Panc1 (cell line): ENCODE data around the gene SOWAHD. TPM values are rescaled to one million over a fixed set of nuclear protein-coding genes. Genes with fewer than 3 reads are reported as not detected.

ENCODE experiments used
- ATAC-seq: fragments of 200-7000 bp; cut with Tn5 transposase; 2 replicates; pipeline ENCODE4 v1.9.1; 2020; ENCODE audit warnings: mild to moderate bottlenecking, moderate library complexity
- BruUV-seq: library from RNA; stranded (reverse); fragments of 400-500 nt; replicated peaks from 2 replicates; lab custom pipeline; 2021; lab: Mats Ljungman, UMichigan
- CTCF ChIA-PET: fragments of 300-600 bp; sonication (Branson Sonifier 250); formaldehyde crosslinking; loops from one replicate; lab custom pipeline; 2022; ENCODE audit warnings: antibody characterized with exemption; lab: Charles Lee
- POLR2A ChIA-PET: fragments of 300-600 bp; sonication (Branson Sonifier 250); formaldehyde crosslinking; loops from one replicate; lab custom pipeline; 2022; ENCODE audit warnings: antibody characterized with exemption; lab: Charles Lee
- DNase-seq: peaks from one replicate; pipeline ENCODE4 v3.0.0-alpha.2; 2010; ENCODE audit warnings: low read depth, low spot score
- H3K27ac ChIP-seq: 2 replicates; pipeline ENCODE4 v1.5.1; 2011; ENCODE audit warnings: mild to moderate bottlenecking, low read length, inconsistent platforms
- H3K27me3 ChIP-seq: fragments of 200-500 bp; sonication (Bioruptor generic); 2 replicates; pipeline ENCODE4 v1.6.0; 2014; ENCODE audit warnings: low read length, inconsistent platforms; ENCODE audit not compliant: control insufficient read depth, insufficient read depth
- H3K36me3 ChIP-seq: fragments of 200-500 bp; sonication (Bioruptor generic); 2 replicates; pipeline ENCODE4 v1.5.1; 2014; ENCODE audit warnings: inconsistent platforms, mild to moderate bottlenecking, low read length, moderate library complexity; ENCODE audit not compliant: control insufficient read depth, insufficient read depth
- H3K4me1 ChIP-seq: 2 replicates; pipeline ENCODE4 v1.5.1; 2011; ENCODE audit warnings: inconsistent platforms, mild to moderate bottlenecking, low read length, moderate library complexity; ENCODE audit not compliant: control insufficient read depth, insufficient read depth
- H3K4me3 ChIP-seq, 2 experiments: 2 replicates each; pipeline ENCODE4 v1.5.1; 2011 to 2012; ENCODE audit warnings: low read depth in 2 of 2, low read length in 2 of 2, mild to moderate bottlenecking in 2 of 2, inconsistent platforms in 1 of 2, moderate library complexity in 1 of 2
- H3K9me3 ChIP-seq: fragments of 200-500 bp; sonication (Bioruptor generic); 2 replicates; pipeline ENCODE4 v1.5.1; 2014; ENCODE audit warnings: low read depth, mild to moderate bottlenecking, inconsistent platforms, low read length, moderate library complexity; ENCODE audit not compliant: control insufficient read depth, insufficient read depth
- POLR2AphosphoS5 ChIP-seq: IDR thresholded peaks from 2 replicates; pipeline ENCODE4 v1.6.1; 2012; ENCODE audit warnings: mild to moderate bottlenecking, low read depth, low read length, moderate library complexity
- REST ChIP-seq, 2 experiments: IDR thresholded peaks; 2 replicates each; pipeline ENCODE4 v1.6.1; 2011 to 2012; ENCODE audit warnings: low read depth in 2 of 2, control low read depth in 1 of 2, low read length in 1 of 2, mild to moderate bottlenecking in 1 of 2, moderate library complexity in 1 of 2; ENCODE audit not compliant: insufficient read depth in 1 of 2
- SIN3A ChIP-seq: IDR thresholded peaks from 2 replicates; pipeline ENCODE4 v1.6.1; 2012; ENCODE audit warnings: low read depth, mild to moderate bottlenecking, low read length, moderate library complexity, borderline replicate concordance; ENCODE audit not compliant: insufficient read depth
- TCF7L2 ChIP-seq: IDR thresholded peaks from 2 replicates; pipeline ENCODE4 v1.6.1; 2011; ENCODE audit warnings: mild to moderate bottlenecking, low read depth, low read length, inconsistent platforms
- in situ Hi-C: cut with HindIII; loops from 2 replicates; pipeline ENCODE4 v1.10.0; 2016; ENCODE audit warnings: low sequenced_read_pairs, low pct_unique_long_range_greater_than_20kb
- intact Hi-C: fragments of 100-400 bp; cut with micrococcal nuclease; formaldehyde crosslinking; loops from one replicate; pipeline ENCODE4 v1.10.0; 2022; ENCODE audit not compliant: unreplicated experiment
- total RNA-seq: library from RNA; stranded (reverse); gene quantifications from one replicate; pipeline ENCODE4 v1.2.1, GENCODE V29; 2021; ENCODE audit not compliant: unreplicated experiment
- TF ChIP-seq, protein P1 (sequence below): fragments of 450-650 bp; IDR thresholded peaks from 2 replicates; pipeline ENCODE4 v1.5.1; 2017; ENCODE audit warnings: mild to moderate bottlenecking

The SOWAHD gene
- total RNA-seq, 1 experiment from 2014 or later, result 1.1 TPM

DNA sequence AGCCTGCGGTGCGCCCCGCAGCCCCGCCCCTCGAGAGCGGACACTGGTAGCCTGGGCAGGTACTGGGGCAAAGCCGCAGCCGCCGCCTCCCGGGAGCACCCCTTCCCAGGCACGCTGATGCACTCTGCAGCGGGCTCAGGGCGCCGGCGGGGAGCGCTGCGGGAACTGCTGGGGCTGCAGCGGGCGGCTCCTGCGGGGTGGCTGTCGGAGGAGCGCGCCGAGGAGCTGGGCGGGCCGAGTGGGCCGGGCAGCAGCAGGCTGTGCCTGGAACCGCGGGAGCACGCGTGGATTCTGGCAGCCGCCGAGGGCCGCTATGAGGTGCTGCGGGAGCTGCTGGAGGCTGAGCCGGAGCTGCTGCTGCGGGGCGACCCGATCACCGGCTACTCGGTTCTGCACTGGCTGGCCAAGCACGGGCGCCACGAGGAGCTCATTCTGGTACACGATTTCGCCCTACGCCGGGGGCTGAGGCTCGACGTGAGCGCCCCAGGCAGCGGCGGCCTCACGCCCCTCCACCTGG is 401 bp downstream of the SOWAHD start:
- H3K9me3 ChIP-seq, result no peaks in the 10 kb centered on the region
- peak overlapping the region; percentile 54 to 58 for H3K4me3 ChIP-seq
- ATAC-seq (peak; percentile 68), DNase-seq (no peak)
- H3K4me1 ChIP-seq, result peaks cover 17% of the 10 kb centered on the region
- no peak for TF ChIP-seq SIN3A
- TF ChIP-seq POLR2AphosphoS5, result no peak
- TF ChIP-seq REST (IDR thresholded peaks at IDR 0.05; ENCODE audit: insufficient read depth in 1 of 2, low read depth in 2 of 2, low read length in 1 of 2), result no peak
- TF ChIP-seq, protein P1, sequence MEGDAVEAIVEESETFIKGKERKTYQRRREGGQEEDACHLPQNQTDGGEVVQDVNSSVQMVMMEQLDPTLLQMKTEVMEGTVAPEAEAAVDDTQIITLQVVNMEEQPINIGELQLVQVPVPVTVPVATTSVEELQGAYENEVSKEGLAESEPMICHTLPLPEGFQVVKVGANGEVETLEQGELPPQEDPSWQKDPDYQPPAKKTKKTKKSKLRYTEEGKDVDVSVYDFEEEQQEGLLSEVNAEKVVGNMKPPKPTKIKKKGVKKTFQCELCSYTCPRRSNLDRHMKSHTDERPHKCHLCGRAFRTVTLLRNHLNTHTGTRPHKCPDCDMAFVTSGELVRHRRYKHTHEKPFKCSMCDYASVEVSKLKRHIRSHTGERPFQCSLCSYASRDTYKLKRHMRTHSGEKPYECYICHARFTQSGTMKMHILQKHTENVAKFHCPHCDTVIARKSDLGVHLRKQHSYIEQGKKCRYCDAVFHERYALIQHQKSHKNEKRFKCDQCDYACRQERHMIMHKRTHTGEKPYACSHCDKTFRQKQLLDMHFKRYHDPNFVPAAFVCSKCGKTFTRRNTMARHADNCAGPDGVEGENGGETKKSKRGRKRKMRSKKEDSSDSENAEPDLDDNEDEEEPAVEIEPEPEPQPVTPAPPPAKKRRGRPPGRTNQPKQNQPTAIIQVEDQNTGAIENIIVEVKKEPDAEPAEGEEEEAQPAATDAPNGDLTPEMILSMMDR, result no peak
- no peak for TF ChIP-seq TCF7L2
- no peaks in the 10 kb centered on the region for H3K36me3 ChIP-seq
- CTCF ChIA-PET, result interaction anchor here (0.6 to 1.8 kb wide), 5 partner anchors 13 to 155 kb away, joined by 3 to 8 read pairs (median 3); no protein-coding TSS in a partner anchor
- no TSS peak for BruUV-seq
- H3K27ac ChIP-seq, result no peak overlapping the region
- POLR2A ChIA-PET, result interaction anchor here (0.6 to 1.1 kb wide), 3 partner anchors 28 to 66 kb away, joined by 3 to 6 read pairs (median 4); partner anchors contain the start of gene SEPTIN6
- no peaks in the 10 kb centered on the region for H3K27me3 ChIP-seq
- in situ Hi-C loops, result no loop called here
- intact Hi-C loops, result loop anchor here (10.0 kb wide), 1 partner anchor 144 kb away; no protein-coding TSS in a partner anchor

DNA sequence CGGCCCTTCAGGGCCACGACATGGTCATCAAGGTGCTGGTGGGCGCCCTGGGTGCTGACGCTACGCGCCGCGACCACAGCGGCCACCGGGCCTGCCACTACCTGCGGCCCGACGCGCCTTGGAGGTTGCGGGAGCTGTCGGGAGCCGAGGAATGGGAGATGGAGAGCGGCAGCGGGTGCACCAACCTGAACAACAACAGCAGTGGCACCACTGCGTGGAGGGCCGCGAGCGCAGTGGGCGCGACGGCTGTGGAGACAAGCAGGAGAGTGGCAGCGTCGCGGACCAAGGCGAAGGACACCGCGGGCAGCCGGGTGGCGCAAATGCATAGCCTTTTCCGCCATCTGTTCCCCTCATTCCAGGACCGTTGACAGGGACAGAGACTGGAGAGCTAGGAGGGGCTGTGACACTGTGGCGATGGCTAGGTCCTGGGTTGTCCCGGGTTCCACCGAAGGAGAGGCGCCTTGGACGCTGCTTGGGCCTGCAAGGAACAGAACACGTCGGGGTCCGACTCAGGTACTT is 919 bp downstream of the SOWAHD start:
- H3K4me3 ChIP-seq, result peak overlapping the region in 1 of 2 experiments; percentile 54; a peak in 2 of 4 replicates
- no TSS peak for BruUV-seq
- no peak overlapping the region for H3K27ac ChIP-seq
- ChIA-PET CTCF (interaction anchor here (0.6 to 1.8 kb wide), 6 partner anchors 14 to 155 kb away, joined by 3 to 8 read pairs (median 3); no protein-coding TSS in a partner anchor), POLR2A (interaction anchor here (0.6 to 1.3 kb wide), 3 partner anchors 24 to 66 kb away, joined by 3 to 6 read pairs (median 3); partner anchors contain the start of gene SEPTIN6)
- H3K4me1 ChIP-seq, result peaks cover 15% of the 10 kb centered on the region
- TF ChIP-seq REST (IDR thresholded peaks at IDR 0.05; ENCODE audit: insufficient read depth in 1 of 2, low read depth in 2 of 2, low read length in 1 of 2) (no peak), POLR2AphosphoS5 (no peak), TCF7L2 (no peak), SIN3A (no peak)
- TF ChIP-seq, protein P1, result no peak
- in situ Hi-C loops, result no loop called here
- H3K27me3 ChIP-seq, result no peaks in the 10 kb centered on the region
- intact Hi-C loops, result loop anchor here (10.0 kb wide), 1 partner anchor 145 kb away; no protein-coding TSS in a partner anchor
- DNase-seq (no peak), ATAC-seq (no peak)
- no peaks in the 10 kb centered on the region for H3K36me3 ChIP-seq
- H3K9me3 ChIP-seq, result no peaks in the 10 kb centered on the region
